ENCODE measurements around the gene ARHGEF7. TPM values are rescaled to one million over a fixed set of nuclear protein-coding genes. Genes with fewer than 3 reads are reported as not detected.
"Not testable (repeated sequence)": the region's sequence is repeated elsewhere in the genome, so short reads cannot be mapped to it uniquely, and the experiment has no call there.

ARHGEF7 gene
- total RNA-seq, 1 donor from 2014 or later, result 176 TPM

DNA sequence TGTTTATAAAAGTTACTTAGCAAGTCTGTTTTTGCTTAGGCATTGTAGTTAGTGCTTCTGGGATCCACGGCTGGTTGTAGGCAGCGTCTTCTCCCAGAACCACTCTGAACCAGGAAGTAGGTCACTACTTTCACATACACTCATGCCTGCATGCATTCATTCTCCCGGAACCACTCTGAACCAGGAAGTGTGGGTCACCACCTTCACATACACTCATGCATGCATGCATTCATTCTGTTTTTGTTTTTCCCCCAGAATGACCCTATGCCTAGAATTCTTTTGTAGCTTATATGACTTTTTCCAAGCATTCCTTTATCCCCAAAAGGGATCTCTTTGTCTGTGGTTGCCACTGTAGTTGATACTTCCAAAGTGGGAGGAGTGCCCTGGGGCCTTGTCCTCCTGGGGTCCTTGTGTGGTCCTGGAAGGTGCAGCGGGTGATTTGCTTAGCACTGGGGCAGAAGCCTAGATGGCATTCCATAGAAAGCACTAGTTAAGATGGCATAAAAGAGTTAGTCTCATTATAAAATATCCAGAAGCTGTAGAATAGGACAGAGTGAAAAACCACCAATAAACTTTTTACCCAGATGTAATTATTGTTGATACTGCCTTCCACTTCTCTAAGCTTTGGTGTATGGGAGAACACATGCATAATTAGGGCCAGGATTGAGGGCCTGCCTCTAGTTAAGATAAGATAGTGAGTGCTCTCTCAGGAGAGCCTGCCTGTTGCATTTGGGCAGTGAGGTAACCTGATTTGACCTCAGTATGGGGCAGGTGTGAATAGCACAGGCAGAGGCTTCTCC is 136.7 kb downstream of the ARHGEF7 start:
- DNase-seq (ENCODE audit: low read depth in 2 of 2), result peak; percentile 62 to 74

DNA sequence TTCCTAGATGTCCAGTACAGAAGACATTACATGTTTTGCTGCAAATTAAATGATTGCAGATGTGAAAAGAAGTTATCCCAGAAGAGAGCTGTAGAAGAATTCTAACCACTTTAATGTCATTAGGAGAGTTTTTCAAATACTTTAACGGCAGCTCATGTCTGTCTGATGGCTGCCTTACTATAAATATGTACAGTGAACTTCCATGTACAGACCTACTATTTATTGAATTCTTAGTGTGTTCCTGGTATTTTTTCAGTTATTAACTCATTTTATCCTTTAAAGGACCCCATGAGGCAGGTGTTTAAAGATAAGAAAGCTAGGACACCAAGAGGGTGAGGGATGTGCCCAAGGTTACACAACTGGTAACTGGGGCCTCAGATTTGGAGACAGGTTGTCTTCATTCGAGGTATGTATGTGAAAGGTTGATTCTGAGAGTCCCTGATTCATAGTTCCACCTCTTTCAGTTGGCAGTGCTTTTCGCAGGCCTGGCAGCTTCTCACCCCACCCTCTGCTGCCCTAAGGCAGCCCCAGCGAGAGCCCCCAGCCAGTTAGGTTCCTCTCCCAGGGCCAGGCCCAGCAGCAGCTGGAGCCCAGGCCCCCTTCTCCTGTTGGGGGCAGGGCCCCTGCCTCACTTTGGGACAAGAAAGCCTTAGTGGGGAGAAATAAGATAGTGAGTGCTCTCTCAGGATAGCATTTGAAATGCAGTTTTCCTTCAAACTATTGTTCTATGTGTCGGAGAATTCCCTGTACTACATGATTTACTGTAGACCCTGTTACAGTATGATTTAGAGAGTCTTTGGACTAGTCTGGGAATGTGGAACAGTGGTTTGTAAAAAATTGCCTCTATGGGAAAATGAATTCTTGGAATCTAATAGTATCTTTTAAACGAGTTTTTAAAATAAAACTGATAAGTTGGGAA is 137.6 kb downstream of the ARHGEF7 start:
- no peak for DNase-seq (ENCODE audit: low read depth in 2 of 2)

GRCh38 chr13:111253365-111253872 is 138.3 kb downstream of the ARHGEF7 start:
- no peak for DNase-seq (ENCODE audit: low read depth in 2 of 2)

DNA sequence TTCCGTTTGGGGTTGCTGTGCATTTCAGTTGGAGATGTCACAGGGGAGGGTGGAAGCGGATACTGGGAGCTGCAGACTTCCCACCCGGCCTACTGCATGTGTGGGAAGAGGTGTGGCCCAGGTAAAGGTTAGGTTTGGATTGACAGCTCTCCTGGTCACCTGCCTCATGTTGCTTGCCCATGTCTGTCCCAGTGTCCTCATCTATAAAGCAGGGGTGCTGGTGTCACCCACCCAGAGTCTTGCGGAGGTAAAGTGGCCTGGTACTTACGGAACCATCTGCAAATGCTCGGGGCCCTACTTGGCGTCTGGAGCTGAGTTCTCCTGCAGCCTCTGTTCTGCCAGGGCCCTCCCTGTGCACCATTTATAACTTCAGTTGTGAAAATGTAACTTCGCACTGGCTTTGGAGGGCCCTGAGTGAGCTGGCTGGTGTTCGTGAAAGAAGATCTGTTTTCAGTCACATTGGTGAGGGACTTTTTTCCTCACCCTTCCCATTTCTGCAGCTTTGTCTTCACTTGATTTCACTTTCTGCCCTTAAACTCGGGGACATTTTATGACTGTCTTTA is 140.2 kb downstream of the ARHGEF7 start:
- no peak for DNase-seq (ENCODE audit: low read depth in 2 of 2)

DNA sequence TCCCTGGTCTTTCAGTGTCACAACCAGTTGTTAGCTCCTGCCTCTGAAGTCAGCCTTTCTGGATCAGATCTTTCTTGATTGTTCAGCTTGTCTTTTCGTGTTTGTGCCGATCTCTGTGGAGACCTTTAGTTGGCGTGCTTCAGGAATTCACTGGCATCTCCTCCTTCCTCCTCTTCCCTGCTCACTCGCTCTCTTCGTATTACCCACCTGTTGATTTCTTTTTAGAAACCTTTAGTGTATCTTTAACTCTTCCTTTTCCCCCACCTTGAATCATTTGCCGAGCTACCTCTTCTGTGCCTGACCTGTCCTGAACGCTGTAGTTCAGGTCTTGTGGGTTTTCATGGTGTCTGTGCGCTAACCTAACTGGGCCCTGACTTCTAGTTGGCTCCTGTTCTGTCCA is 141.3 kb downstream of the ARHGEF7 start:
- DNase-seq (ENCODE audit: low read depth in 2 of 2), result no peak

DNA sequence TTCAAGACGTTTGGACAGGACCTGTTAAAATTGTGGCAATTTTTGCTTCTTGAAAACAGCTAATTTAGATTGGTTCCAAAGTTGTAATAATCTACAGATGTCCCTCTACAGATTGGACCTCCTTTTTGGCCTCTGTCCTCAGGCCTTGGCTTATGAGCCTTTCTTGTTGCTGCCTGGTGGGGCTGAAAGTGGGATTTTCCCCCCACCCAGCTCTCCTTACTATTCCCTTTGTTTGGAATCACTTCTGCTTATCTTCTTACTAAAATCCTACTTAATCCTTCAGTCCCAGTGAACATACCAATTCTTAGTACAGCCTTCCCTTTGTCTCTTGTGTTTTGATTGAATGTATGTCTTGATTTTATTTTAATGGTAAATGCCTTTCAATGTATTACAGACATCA is 141.8 kb downstream of the ARHGEF7 start:
- no peak for DNase-seq (ENCODE audit: low read depth in 2 of 2)

DNA sequence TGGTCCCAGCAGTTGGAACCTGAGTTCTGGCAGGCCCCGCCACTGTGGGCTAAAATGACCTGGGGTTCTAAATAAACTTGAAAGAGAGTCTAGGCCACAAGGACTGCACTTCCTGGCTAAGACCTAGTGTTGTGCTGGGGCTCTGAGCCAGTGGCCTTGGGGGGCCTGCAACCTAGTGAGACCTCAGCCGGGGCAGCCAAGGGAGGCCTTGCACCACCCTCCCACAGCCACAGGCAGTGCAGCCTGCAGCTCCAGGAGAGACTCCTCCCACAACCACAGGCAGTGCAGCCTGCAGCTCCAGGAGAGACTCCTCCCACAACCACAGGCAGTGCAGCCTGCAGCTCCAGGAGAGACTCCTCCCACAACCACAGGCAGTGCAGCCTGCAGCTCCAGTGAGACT is 142.8 kb downstream of the ARHGEF7 start:
- DNase-seq (ENCODE audit: low read depth in 2 of 2), result not testable (repeated sequence)

DNA sequence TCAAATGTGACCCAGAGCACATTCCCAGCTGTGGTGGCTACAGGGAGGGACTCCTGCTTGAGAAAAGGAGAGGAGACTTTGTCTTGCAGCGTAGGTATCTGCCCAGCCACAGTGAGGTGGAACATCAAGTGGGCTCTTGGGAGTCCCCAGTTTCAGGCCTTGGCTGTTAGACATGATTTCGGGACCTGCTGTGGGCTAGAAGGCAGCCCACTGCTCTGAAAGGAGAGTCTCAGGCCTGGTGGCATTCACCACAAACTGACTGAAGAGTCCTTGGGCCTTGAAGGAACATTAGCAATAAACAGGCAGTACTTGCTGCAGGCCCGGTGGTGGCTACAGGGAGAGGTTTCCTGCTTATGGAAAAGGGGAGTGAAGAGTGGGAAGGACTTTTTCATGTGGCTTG is 143.5 kb downstream of the ARHGEF7 start:
- no peak for DNase-seq (ENCODE audit: low read depth in 2 of 2)

- DNase-seq (ENCODE audit: low read depth in 2 of 2), result no peak
Measured at GRCh38 chr13:111259058-111259457, 143.9 kb downstream of the ARHGEF7 start.

- DNase-seq (ENCODE audit: low read depth in 2 of 2), result no peak
Measured at GRCh38 chr13:111261326-111261725, 146.2 kb downstream of the ARHGEF7 start.

DNA sequence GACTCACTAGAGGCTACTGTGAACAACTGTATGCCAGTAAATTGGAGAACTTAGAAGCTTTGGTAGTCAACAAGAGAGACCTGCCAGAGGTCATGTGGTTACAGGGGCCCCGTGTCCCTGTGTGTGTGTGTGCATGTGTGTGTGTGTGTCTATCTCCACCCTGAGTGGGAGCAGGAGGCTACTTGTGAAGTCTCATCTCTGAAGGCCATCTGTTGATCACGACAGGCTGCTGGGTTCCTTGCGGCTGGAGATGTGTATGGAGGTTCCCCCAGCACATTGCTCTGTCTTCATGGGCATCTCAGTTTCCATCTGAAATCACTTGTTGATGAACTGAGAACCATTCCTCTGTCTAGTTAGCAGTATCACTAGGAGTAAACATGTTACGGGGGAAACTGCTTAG is 147.2 kb downstream of the ARHGEF7 start:
- no peak for DNase-seq (ENCODE audit: low read depth in 2 of 2)

DNA sequence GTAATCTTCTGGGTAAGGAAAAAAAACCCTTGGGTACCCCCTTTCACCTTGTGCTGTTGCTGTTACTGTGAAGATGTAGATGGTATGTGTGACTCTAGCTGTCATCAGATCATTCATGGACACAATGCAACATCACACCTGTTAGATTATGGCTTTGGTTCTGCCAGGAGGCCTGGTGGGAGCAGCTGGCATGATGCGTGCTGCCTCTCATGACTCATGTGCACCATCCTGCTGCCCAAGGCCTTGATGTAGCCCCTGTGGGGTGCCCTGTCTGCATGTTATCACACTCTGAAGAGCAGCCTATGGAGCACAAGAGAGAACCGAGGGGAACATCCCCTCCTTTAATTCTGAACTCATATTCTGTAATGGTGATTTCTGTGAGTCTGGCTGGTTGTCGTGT is 147.6 kb downstream of the ARHGEF7 start:
- no peak for DNase-seq (ENCODE audit: low read depth in 2 of 2)

DNA sequence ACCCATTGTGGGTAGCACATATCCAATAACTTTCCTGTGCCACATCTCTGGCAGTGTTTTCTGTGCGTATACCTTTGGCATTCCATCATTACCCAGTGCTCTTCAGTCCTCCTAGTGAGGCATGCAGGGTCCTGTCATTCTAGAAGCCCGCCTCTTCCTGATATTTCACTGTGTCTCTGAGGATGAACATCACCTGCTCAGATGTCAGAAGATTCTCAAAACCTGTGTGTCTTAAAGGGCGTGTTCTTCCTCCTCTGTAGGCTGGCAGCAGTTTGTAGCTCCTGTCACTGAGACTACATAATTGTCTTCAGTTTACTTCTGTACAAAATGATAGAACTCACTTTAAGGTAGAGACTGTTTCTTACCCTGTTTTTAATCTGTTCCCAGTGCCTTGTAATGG is 148.5 kb downstream of the ARHGEF7 start:
- DNase-seq (ENCODE audit: low read depth in 2 of 2), result no peak

DNA sequence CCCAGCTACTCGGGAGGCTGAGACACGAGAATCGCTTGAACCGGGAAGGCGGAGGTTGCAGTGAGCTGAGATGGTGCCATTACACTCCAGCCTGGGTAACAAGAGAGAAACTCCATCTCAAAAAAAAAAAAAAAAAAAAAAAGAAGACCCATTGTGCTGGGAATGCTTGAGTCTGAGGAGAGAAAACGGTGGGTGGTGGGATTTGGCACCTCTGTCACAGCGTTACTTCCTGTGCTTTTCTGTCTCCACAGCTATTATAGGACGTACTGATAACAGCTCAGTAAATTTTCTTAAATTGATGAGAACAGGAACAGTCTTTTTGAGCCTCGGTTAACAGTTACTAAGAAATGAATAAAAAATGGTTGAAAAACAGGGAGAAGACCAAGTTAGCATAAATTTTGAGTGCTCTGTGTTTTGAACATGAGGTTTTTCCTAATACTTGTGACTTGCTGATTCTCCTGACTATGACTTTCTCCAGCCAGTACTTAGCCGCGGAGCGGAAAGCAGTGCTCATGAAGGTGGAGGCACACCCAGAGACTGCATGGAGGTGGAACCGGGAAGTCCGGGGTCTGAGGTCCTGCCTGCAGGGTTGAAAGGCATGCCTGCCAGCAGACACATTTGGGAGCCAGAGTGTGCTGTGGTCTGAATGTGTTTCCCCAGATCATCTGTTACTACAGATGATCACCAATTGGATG is 150.0 kb downstream of the ARHGEF7 start:
- no peak for DNase-seq (ENCODE audit: low read depth in 2 of 2)

DNA sequence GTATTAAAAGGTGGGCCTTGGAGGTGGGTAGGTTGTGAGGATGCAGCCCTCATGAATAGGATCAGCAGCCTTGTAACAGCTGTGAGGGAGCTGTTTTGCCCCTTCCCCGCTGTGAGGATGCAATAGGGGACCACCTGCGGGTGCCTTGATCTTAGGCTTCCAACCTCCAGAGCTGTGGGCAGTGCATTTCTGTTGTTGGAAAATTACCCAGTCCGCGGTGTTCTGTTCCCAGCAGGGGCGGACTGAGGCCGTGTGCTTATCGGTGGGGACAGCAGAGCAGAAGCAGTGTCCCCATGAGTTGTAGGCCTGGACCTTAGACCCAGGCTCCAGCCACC is 150.6 kb downstream of the ARHGEF7 start:
- no peak for DNase-seq (ENCODE audit: low read depth in 2 of 2)

- no peak for DNase-seq (ENCODE audit: low read depth in 2 of 2)
Measured at GRCh38 chr13:111267205-111267604, 152.1 kb downstream of the ARHGEF7 start.

GRCh38 chr13:111267784-111268183 is 152.7 kb downstream of the ARHGEF7 start:
- no peak for DNase-seq (ENCODE audit: low read depth in 2 of 2)

- no peak for DNase-seq (ENCODE audit: low read depth in 2 of 2)
Measured at GRCh38 chr13:111269508-111269907, 154.4 kb downstream of the ARHGEF7 start.

- peak in 1 of 2 donors; percentile 29 for DNase-seq (ENCODE audit: low read depth in 2 of 2)
Measured at GRCh38 chr13:111270126-111270525, 155.0 kb downstream of the ARHGEF7 start.

DNA sequence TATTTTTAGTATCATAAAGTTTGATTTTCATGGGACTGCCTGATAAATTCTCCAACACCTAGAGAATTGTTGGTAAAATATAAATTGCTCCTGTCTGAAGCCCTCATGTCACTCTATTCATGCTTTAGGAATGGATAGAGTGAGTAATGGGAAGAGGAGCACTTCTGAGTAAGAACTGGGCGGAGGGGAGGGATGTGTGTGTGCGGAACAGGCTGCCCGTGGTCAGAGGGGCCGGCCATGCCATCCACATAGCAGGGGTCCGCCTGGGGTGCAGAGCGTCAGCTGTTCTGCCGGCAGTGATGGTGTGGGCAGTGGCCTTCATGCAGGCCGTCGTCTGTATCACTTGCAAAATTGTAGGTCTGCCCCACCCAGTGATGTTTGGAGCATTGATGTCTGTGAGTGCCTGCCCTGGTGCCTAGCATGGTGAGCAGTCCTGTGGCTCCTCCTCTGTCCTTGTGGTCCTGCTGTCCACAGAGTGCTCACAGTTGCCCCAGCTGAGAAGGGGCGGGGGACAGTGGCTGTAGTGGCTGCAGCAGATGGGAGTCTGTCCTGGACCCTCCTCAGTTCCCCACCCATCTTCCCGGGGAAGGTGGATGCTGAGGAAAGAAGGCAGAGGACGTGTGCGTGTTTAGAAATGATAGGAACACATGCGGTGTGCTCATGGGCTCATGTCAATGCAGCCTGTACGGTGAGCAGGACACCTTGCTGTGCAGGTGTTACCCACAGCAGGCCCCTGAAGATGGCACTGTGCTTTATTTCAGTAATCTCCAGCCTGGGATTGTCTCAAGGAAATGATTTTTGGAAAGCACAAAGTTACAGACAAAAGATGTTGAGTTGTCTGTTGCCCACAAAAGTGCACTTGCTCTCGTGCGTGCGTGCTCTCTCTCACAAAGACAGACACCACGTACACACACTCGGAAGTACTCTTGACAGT is 155.9 kb downstream of the ARHGEF7 start:
- DNase-seq (ENCODE audit: low read depth in 2 of 2), result no peak

All from lung microvascular endothelial cell (primary cell).